Kidney (tissue), 14 donors: ENCODE results near the gene CKAP2L. TPM values are rescaled to one million over a fixed set of nuclear protein-coding genes. Genes with fewer than 3 reads are reported as not detected.

ENCODE experiments used
- DNase-seq, 5 donors: peaks; one replicate each; pipeline ENCODE4 v3.0.0-alpha.2; 2013 to 2020
- FAIRE-seq: peaks from 2 replicates; lab custom pipeline; 2012; peaks lifted over from hg19 to GRCh38; lab: Jason Lieb, UNC
- H3K27ac ChIP-seq, 2 donors: one replicate each; pipeline ENCODE4 v1.7.0; 2013; ENCODE audit warnings: low read depth in 2 of 2, low read length in 2 of 2, inconsistent platforms in 1 of 2
- H3K27me3 ChIP-seq: one replicate; pipeline ENCODE4 v1.7.1; 2013; ENCODE audit warnings: low read length, inconsistent platforms; ENCODE audit not compliant: control insufficient read depth, insufficient read depth
- H3K36me3 ChIP-seq, 3 donors: one replicate each; pipeline versions ENCODE4 v1.7.0 to v1.7.1; 2013; ENCODE audit warnings: low read length in 3 of 3, control low read depth in 1 of 3, inconsistent platforms in 1 of 3; ENCODE audit not compliant: insufficient read depth in 3 of 3, control insufficient read depth in 2 of 3
- H3K4me1 ChIP-seq, 3 donors: one replicate each; pipeline versions ENCODE4 v1.7.0 to v1.7.1; 2013; ENCODE audit warnings: low read length in 3 of 3, inconsistent platforms in 1 of 3, low read depth in 1 of 3; ENCODE audit not compliant: control insufficient read depth in 2 of 3, insufficient read depth in 2 of 3
- H3K4me3 ChIP-seq, 3 donors: one replicate each; pipeline versions ENCODE4 v1.7.0 to v1.8.1; 2013; ENCODE audit warnings: low read length in 3 of 3, control low read depth in 1 of 3, inconsistent platforms in 1 of 3
- H3K9ac ChIP-seq, 3 donors: one replicate each; pipeline versions ENCODE4 v1.7.0 to v1.7.1; 2013; ENCODE audit warnings: low read length in 3 of 3, control low read depth in 1 of 3, inconsistent platforms in 1 of 3
- H3K9me3 ChIP-seq, 3 donors: one replicate each; pipeline versions ENCODE4 v1.7.0 to v1.7.1; 2013; ENCODE audit warnings: low read length in 3 of 3, control low read depth in 1 of 3, inconsistent platforms in 1 of 3; ENCODE audit not compliant: control insufficient read depth in 2 of 3, insufficient read depth in 1 of 3
- intact Hi-C: fragments of 100-400 bp; cut with DNase I; formaldehyde crosslinking; loops from one replicate; pipeline ENCODE4 v1.11.1; 2022
- polyA plus RNA-seq: library from polyadenylated mRNA; stranded (reverse); fragments of 350-450 nt; fragmentation: Illumina TruSeq; extraction: RNeasy Lipid Tissue Mini Kit (QIAGEN cat#74804); gene quantifications from one replicate; pipeline ENCODE4 v1.2.3, GENCODE V29; 2014; ENCODE audit warnings: low read depth, low replicate concordance; ENCODE audit not compliant: insufficient read depth
- total RNA-seq: library from RNA; stranded (reverse); fragmentation: NEBNext Ultra II Directional; extraction: Animal tissue kit (Norgen Biotek cat#: 25700); gene quantifications from one replicate; pipeline ENCODE4 v1.2.1, GENCODE V29; 2021
- TF ChIP-seq, protein P1 (sequence below): IDR thresholded peaks from 3 replicates; pipeline ENCODE4 v1.5.1; 2012; ENCODE audit warnings: mild to moderate bottlenecking, moderate library complexity, borderline replicate concordance; ENCODE audit not compliant: insufficient read depth; ENCODE audit errors: extremely low read depth
- donor health status: control.
- donor health status: control.
- donor health status: control.
- donor health status: control.
- donor health status: control.
- donor health status: DM: yes; HTN: yes; CAD: no.
- donor health status: Normal renal cell carcinoma (clear cell type).

CKAP2L gene
- total and polyA plus RNA-seq, 2 donors from 2014 or later, result 0.88 TPM; not detected in 1

DNA sequence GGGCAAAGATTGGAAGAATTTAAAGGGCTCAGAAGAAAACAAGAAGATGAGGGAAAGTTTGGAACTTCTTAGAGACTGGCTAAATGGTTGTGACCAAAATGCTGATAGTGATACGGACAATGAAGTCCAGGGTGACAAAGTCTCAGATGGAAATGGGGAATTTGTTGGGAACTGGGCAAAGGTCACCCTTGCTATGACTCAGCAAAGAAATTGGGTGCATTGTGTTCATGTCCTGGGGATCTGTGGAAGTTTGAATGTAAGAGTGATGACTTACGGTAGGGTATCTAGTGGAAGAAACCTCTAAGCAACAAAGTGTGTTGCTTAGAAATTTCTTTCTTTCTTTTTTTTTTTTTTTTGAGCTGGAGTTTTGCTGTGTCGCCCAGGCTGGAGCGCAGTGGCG is 25.9 kb upstream of the CKAP2L start:
- H3K27ac ChIP-seq, result no peak overlapping the region
- no peak overlapping the region for H3K9ac ChIP-seq
- FAIRE-seq, result no peak
- no peaks in the 10 kb centered on the region for H3K4me1 ChIP-seq
- intact Hi-C loops, result no loop called here
- H3K4me3 ChIP-seq, result no peak overlapping the region
- DNase-seq, result no peak
- H3K36me3 ChIP-seq, result no peaks in the 10 kb centered on the region
- no peaks in the 10 kb centered on the region for H3K27me3 ChIP-seq
- TF ChIP-seq, protein P1, sequence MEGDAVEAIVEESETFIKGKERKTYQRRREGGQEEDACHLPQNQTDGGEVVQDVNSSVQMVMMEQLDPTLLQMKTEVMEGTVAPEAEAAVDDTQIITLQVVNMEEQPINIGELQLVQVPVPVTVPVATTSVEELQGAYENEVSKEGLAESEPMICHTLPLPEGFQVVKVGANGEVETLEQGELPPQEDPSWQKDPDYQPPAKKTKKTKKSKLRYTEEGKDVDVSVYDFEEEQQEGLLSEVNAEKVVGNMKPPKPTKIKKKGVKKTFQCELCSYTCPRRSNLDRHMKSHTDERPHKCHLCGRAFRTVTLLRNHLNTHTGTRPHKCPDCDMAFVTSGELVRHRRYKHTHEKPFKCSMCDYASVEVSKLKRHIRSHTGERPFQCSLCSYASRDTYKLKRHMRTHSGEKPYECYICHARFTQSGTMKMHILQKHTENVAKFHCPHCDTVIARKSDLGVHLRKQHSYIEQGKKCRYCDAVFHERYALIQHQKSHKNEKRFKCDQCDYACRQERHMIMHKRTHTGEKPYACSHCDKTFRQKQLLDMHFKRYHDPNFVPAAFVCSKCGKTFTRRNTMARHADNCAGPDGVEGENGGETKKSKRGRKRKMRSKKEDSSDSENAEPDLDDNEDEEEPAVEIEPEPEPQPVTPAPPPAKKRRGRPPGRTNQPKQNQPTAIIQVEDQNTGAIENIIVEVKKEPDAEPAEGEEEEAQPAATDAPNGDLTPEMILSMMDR, result no peak
- H3K9me3 ChIP-seq, result no peaks in the 10 kb centered on the region

DNA sequence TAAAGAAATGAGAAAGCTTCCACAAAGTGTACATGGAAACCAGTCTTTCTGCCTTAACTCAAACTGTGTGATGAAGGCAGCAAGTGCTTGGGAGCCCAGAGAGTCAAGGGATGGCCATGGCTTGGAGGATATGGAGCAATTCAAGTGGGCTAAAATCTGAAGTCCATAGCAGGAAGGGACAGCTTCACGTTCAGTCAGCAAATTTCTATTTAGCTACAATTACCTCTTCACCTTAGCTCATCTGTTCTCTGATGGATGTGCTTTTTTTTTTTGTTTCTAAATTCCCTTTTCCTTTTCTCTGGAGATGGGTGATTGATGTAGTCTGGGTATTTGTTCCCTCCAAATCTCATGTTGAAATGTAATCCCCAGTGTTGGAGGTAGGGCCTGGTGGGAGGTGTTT is 24.8 kb upstream of the CKAP2L start:
- no peaks in the 10 kb centered on the region for H3K4me1 ChIP-seq
- no peak overlapping the region for H3K4me3 ChIP-seq
- DNase-seq (no peak), FAIRE-seq (no peak)
- no peaks in the 10 kb centered on the region for H3K27me3 ChIP-seq
- intact Hi-C loops, result no loop called here
- H3K9me3 ChIP-seq, result no peaks in the 10 kb centered on the region
- TF ChIP-seq, protein P1, result no peak
- H3K9ac ChIP-seq, result no peak overlapping the region
- H3K36me3 ChIP-seq, result no peaks in the 10 kb centered on the region
- H3K27ac ChIP-seq, result no peak overlapping the region

- Histone ChIP-seq H3K27me3 (no peaks in the 10 kb centered on the region), H3K9me3 (no peaks in the 10 kb centered on the region), H3K4me1 (no peaks in the 10 kb centered on the region), H3K27ac (no peak overlapping the region), H3K36me3 (no peaks in the 10 kb centered on the region), H3K4me3 (no peak overlapping the region), H3K9ac (no peak overlapping the region)
- FAIRE-seq (no peak), DNase-seq (no peak)
- TF ChIP-seq, protein P1, result no peak
- intact Hi-C loops, result no loop called here
These were observed 24.2 kb upstream of the CKAP2L start for GRCh38 chr2:112788653-112789052.

DNA sequence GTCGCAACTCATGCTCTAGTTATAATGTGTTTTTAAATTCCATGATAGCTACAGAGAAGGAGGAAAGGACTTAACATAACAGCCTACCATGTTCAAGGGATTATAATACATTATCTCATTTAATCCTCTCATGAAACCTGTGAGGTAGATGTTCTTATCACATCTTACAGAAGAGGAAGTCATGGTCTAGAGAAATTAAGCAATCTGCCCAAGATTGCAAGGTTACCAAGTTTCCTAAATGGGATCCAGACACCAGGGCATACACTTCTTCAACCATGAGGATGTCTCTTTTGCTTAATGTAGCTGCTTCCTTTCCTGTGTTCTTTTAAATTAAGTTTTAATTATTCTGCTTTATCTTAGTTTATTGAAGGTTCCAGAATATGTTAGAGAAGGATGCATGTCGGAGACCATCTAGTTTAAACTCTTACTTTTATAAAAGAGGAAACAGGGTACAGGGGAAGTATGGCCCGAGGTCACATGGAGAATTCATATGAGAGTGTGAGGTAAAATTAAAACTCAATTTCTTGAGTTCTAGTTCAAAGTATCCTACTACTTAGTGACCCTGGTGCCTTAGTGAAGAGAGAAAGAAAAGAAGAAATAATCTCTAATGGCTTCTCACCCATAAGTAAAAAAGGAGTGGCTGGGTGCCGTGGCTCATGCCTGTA is 23.5 kb upstream of the CKAP2L start:
- no peaks in the 10 kb centered on the region for H3K27me3 ChIP-seq
- H3K4me1 ChIP-seq, result no peaks in the 10 kb centered on the region
- no peaks in the 10 kb centered on the region for H3K9me3 ChIP-seq
- H3K36me3 ChIP-seq, result no peaks in the 10 kb centered on the region
- H3K4me3 ChIP-seq, result no peak overlapping the region
- no peak overlapping the region for H3K9ac ChIP-seq
- TF ChIP-seq, protein P1, result no peak
- H3K27ac ChIP-seq, result no peak overlapping the region
- FAIRE-seq (no peak), DNase-seq (no peak)
- intact Hi-C loops, result no loop called here
